Measurements from ENCODE around the gene LSG1.

Gene LSG1

GRCh38 chr3:194671900-194672808, at the start of gene LSG1:
Gene LSG1 (minus strand): TSS chr3:194672191. CDS start chr3:194672162, 29 bp downstream.
- DNase-seq = peak; percentile 93

GRCh38 chr3:194720048-194720447, 48.1 kb upstream of the LSG1 start:
- DNase-seq = no peak

- no peak for DNase-seq
Measured at GRCh38 chr3:194718079-194718478, 46.1 kb upstream of the LSG1 start.

GRCh38 chr3:194715022-194715800, 43.2 kb upstream of the LSG1 start:
- no peak for DNase-seq

- no peak for DNase-seq
Measured at GRCh38 chr3:194714564-194714963, 42.6 kb upstream of the LSG1 start.

GRCh38 chr3:194714137-194714455, 42.1 kb upstream of the LSG1 start:
- no peak for DNase-seq

- no peak for DNase-seq
Measured at GRCh38 chr3:194713299-194714136, 41.5 kb upstream of the LSG1 start.

- no peak for DNase-seq
Measured at GRCh38 chr3:194711913-194712312, 39.9 kb upstream of the LSG1 start.

GRCh38 chr3:194711286-194711685, 39.3 kb upstream of the LSG1 start:
- DNase-seq = no peak

- no peak for DNase-seq
Measured at GRCh38 chr3:194707147-194707540, 35.2 kb upstream of the LSG1 start.

GRCh38 chr3:194705761-194706160, 33.8 kb upstream of the LSG1 start:
- no peak for DNase-seq

- no peak for DNase-seq
Measured at GRCh38 chr3:194705227-194705626, 33.2 kb upstream of the LSG1 start.

GRCh38 chr3:194702545-194702944, 30.6 kb upstream of the LSG1 start:
- DNase-seq = no peak

GRCh38 chr3:194696702-194697101, 24.7 kb upstream of the LSG1 start:
- no peak for DNase-seq

GRCh38 chr3:194691481-194692283, 19.7 kb upstream of the LSG1 start:
- no peak for DNase-seq

GRCh38 chr3:194690501-194691372, 18.7 kb upstream of the LSG1 start:
- no peak for DNase-seq

GRCh38 chr3:194689493-194689944, 17.5 kb upstream of the LSG1 start:
- DNase-seq = peak; percentile 44

- no peak for DNase-seq
Measured at GRCh38 chr3:194688946-194689345, 17.0 kb upstream of the LSG1 start.

- DNase-seq = peak; percentile 46
Measured at GRCh38 chr3:194688200-194688740, 16.3 kb upstream of the LSG1 start.

GRCh38 chr3:194687638-194688199, 15.7 kb upstream of the LSG1 start:
- peak; percentile 86 for DNase-seq

All from stimulated activated CD8-positive, alpha-beta memory T cell treated with anti-CD3 and anti-CD28 coated beads, Interleukin-4, amount 100 ng/mL, for 48 hours (primary cell).